GM19324 (cell line): Measurements from ENCODE around the gene HJV.
"Not testable (repeated sequence)": the region's sequence is repeated elsewhere in the genome, so short reads cannot be mapped to it uniquely, and the experiment has no call there.

Source experiments
- ATAC-seq: cut with Tn5 transposase; IDR thresholded peaks from one replicate; pipeline ENCODE4 v1.9.1; 2021; ENCODE audit warnings: mild to moderate bottlenecking, moderate library complexity; ENCODE audit not compliant: unreplicated experiment, low FRiP score

Gene HJV

DNA sequence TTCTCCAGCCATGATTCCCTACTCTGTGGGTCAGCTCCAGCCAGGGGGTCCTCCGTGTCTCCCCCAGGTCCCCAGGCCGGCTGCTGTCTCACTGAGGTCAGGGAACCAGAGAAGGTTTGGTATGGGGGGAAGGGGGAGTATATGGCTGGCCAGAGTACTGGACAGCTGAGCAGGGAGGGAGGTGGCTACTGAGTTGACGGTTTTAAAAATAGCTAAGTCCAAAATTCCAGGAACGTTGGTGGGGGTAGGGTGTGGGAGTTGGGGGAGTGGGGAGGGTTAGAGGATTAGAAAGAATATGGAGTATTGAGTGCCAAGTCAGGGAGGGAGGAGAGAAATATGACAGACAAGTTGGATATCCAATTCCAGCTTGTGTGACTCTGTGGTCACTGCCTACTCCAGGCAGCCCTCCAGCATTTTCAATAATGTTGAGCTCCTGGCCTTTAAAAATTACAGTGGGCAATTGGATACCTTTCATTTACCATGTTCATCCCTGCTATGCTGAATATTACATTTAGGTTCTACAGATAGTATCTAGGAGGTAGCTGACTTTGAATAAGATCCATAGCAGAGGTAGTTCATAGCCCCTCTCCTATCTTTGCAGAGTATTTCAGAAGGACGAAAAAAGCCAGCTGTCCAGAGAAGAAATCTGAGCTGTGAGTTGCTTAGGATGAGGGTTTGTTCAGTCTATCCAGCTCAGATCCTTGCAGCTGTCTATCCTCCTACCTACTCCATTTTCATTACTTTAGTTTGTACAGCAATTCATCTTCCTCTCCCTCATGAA is at the start of gene HJV:
Gene HJV (minus strand): TSS at position 114 of the 781 bp plus-strand sequence. CDS start 1,504 bp downstream, outside the sequence.
- no peak for ATAC-seq

- not testable (repeated sequence) for ATAC-seq
Observed at GRCh38 chr1:146059148-146059547, 37.6 kb upstream of the HJV start.

DNA sequence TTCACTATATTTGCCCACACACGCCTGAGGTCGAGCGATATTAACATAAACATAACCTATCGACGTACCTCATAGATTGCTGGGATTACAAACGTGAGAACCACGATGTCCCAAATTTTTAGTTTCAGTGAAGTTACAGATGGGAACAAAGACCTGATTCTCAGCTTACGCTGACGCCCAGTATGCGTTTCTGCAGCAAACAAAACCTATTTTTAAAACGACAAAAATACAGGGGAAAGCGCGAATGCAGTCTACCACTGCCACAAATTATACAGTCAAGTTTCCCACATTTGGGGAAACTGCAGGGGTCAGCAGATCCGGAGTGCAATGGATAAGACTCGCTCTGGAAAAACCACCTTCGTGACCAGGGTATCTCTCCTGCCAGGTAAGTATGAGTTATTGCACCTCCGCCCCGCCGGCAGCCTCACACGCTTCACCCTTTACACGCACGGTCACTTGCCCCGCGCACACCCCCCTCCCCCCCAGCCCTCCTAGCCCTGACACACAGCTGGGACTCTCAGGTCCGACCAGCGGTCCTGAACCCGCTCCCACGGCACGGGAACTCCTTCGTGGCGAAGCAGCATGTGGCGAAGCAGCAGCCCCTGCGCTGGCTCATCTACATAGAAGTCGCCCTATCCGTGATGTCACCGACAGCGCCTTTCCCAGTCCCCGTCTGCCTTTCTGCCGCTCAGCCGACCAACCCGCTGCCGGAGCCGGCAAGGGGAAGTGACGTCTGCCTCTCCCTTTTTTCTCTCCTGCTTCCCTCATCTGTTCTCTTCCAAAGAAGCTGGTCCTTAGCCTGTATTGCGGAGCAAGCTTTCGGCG is 30.5 kb upstream of the HJV start:
- ATAC-seq, result peak; percentile 76

DNA sequence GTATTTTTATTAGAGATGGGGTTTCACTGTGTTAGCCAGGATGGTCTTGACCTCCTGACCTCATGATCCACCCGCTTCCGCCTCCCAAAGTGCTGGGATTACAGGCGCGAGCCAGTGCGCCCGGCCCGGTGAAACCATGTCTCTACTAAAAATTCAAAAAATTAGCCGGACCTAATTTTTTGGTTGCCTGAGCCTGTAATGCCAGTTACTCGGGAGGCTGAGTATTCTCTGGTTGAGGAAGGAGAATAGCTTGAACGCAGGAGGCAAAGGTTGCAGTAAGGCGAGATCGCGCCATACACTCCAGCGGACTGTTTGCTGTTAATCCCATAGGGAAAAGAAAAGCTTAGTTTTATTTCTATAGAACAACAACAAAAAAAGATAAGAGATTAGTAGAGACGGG is 29.9 kb upstream of the HJV start:
- ATAC-seq, result peak; percentile 8

GRCh38 chr1:146050652-146050963 is 29.1 kb upstream of the HJV start:
- not testable (repeated sequence) for ATAC-seq

DNA sequence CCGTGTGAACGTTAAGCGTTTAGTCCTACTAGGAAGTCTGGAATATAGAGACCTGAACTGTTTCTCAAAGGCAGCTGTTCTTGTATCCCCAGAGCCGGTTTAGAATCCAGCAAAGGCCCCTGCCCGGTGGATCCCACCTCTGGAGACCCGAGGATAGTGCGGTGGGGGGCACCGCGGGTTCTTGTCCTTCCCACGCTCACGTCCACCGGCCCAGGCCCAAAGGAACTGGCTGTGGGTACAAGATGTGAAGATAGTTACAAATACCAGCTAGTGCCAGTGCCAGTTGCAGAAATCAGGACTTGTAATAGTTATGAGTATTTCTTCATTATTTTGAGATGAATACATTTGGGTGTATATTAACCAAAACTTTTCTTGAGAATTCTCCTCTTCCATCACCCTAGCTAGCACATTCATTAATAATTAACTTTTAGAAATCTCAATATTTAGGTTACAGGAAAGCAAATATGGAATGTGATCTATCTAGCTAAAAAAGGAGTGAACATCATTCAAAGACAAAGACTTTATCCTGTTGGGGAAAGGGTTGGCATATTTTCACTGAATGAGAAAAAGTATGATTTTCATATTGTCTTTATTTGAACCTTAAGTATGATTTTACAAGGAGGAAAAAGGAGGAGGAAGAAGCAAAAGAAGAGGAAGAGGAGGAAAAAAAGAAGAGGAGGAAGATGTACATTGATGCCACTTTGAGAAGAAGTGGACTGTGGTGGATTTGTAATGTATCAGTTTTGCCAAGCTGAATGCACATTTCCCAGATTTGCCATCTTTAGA is 28.5 kb upstream of the HJV start:
- not testable (repeated sequence) for ATAC-seq

- ATAC-seq, result no peak
Observed at GRCh38 chr1:146049436-146049835, 27.9 kb upstream of the HJV start.

- ATAC-seq, result not testable (repeated sequence)
Observed at GRCh38 chr1:146048514-146049115, 27.1 kb upstream of the HJV start.

- ATAC-seq, result no peak
Observed at GRCh38 chr1:146046664-146047063, 25.1 kb upstream of the HJV start.

GRCh38 chr1:146039844-146040194 is 18.3 kb upstream of the HJV start:
- no peak for ATAC-seq

GRCh38 chr1:146036965-146037646 is 15.6 kb upstream of the HJV start:
- peak; percentile 36 for ATAC-seq

DNA sequence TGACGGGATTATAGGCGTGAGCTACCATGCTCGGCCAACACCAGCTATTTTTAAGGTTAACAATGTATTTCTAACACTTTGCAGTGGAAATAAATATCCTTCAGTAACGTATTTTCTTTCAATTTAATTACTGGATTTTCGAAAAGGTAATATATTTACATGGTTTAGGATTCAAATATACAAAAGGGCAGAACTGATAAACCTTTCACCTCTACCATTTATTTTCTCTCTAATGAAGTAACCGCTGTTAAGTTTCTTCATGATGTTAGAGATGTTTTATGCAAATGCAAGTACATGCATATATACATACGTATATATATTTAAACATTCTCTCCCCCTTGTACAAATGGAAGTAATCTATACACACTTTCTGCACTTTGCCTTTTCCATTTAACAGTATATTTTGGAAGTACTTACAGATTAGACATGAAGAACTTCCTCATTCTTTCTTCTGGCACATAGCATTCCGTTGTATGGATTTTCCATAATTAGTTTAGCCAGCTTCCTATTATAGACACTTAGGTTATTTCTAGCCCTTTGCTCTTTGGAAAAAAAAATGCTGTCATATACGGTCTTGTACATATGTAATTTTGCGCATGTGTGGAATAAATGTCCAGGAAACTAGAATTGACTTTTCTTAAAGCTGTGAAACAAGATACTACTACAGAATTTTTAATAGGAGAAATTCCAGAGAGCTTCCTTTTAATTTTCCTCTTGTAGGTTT is 14.9 kb upstream of the HJV start:
- no peak for ATAC-seq

- no peak for ATAC-seq
Observed at GRCh38 chr1:146035048-146035423, 13.5 kb upstream of the HJV start.

DNA sequence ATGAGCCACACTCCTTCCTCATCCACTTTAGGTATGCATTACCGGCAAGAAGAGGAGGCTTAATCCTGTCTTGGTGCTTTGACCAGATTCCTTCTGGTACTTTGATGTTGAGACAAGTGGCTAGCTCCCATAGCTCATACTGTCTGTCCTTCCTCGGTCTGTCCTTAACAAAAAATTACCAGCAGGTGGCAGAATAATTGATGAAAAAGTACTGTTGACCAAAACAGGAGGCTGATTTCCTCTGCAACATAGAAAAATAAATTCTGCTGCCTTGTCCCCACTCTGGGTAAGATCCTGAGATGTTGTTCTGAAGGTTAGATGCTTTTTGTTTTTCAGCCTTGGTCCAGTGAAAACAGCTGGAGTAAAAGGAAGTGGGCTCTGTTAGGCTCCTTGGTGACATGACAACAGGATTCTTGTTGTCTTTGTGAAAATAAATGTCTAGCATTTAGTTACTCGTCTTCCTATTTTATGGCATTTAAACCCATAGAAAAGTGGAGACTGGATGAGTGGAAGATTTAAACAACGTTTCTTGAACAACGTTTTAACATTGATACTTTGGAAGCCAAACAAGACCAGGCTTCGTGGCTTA is 11.2 kb upstream of the HJV start:
- no peak for ATAC-seq

GRCh38 chr1:146031476-146031875 is 9.9 kb upstream of the HJV start:
- no peak for ATAC-seq

DNA sequence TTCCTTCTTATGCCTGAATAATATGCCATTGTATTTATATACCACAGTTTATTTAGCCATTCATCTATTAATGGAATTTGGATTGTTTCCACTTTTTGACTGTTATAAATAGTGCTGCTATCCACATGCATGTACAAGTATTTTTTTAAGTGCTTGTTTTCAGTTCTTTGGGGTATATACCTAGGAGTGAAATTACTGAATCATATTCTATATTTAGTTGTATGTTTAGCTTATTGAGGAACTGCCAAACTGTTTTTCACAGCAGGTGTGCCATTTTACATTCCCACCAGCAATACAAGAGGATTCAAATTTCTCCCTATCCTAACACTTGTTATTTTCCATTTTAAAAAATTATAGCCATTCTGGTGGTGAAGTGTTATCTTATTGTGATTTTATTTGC is 7.6 kb upstream of the HJV start:
- ATAC-seq, result no peak

GRCh38 chr1:146026650-146027049 is 5.1 kb upstream of the HJV start:
- not testable (repeated sequence) for ATAC-seq

DNA sequence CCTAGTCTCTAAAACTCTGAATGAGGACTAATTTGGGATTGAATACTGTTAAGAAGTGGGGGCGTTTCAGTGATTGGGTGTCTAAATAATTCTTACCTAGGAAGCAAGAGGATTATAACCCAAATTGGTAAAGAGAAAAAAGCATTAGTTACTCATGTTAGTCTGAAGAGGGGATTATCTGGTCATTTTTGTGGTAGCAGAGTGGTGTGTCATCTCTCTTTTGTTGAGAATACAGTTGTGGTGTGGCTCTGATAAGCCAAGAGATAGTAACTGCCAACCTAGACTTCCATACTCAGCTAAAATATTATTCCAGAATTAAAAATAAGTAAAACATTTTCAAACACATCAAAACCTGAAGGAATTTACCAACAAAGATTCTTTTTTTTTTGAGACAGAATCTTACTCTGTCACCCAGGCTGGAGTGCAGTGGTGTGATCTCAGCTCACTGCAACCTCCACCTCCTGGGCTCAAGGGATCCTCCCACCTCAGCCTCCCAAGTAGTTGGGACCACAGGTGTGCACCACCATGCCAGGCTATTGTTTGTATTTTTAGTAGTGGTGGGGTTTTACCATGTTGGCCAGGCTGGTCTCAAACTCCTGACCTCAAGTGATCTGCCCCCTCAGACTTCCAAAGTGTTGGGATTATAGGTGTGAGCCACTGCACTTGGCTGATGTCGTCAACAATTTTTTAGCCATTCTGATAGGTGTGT is 4.4 kb upstream of the HJV start:
- ATAC-seq, result not testable (repeated sequence)
